GM12801 (cell line): Measurements from ENCODE around the gene HDAC1.

Source experiments
- TF ChIP-seq, protein P1 (sequence below): IDR thresholded peaks from one replicate; pipeline ENCODE4 v1.5.1; 2011; ENCODE audit warnings: control low read depth; ENCODE audit not compliant: insufficient read length; ENCODE audit errors: extremely low read depth

HDAC1 gene

DNA sequence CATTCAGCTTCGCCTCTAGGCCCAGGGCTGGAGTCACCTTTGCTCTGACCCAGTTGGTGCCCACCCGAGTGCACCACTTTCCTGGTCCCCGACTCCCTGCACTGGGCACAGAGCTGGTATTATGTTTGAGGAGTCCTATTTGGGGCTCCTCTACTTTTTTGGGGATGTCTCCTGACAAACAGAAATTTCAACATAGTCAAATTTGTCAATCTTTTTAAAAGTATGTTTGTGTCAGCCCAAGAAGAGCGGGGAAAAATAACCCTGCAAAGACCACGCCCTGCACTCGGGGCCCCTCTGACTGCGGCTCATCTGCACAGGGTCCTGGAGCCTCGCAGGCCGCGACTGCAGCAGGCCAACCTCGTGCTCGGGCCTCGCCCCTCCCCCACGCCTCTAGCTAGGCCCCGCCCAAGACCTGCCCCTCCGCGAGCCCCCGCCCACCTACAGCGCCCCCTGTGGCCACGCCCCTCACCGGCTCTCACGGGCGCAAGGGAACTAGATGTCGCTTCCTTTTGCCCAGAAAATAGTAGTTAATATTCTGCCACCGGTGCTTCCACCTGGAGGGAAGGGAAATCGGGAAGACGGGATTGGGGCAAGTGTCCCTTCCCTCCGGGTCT is 59.0 kb downstream of the HDAC1 start:
- TF ChIP-seq, protein P1, sequence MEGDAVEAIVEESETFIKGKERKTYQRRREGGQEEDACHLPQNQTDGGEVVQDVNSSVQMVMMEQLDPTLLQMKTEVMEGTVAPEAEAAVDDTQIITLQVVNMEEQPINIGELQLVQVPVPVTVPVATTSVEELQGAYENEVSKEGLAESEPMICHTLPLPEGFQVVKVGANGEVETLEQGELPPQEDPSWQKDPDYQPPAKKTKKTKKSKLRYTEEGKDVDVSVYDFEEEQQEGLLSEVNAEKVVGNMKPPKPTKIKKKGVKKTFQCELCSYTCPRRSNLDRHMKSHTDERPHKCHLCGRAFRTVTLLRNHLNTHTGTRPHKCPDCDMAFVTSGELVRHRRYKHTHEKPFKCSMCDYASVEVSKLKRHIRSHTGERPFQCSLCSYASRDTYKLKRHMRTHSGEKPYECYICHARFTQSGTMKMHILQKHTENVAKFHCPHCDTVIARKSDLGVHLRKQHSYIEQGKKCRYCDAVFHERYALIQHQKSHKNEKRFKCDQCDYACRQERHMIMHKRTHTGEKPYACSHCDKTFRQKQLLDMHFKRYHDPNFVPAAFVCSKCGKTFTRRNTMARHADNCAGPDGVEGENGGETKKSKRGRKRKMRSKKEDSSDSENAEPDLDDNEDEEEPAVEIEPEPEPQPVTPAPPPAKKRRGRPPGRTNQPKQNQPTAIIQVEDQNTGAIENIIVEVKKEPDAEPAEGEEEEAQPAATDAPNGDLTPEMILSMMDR = no peak

DNA sequence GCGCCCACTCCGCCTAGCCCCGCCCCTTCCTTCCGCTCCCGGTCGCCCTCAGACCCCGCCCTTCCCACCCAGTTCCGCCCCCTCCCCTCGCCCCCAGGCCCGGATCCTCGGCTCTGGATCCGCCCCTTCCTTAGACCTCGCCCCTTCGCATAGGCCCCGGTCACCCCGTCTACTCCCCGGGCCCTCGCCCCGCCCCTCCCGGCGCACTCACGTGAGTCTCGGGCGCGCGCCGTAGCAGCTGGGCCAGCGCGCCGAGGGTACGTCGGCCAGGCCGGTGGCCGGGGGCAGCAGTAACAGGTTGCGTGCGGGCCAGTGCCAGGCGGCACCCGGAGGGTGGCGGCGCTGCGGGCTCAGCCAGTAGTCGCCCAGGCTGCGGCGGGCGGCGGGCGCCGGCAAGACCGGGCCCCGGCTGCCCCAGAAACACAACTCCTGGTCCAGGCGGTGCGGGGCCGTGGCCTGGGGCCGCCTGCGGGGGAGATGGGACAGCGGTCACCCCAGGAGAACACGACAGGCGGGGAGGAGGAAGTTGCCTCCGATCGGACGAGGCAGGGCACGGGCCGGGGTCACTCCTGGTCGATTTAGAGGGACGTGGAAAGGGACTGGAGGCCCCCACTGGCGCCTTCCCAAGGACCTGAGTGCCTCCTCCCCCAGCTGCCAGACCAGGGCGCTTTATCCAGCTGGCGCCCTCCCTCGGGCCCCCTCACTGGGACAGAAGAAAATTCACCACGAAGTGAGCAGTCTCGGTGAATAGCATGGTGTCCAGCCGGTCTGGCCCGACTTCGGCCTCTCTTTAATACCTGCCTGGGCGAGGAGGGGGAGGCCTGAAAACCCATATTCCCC is 59.7 kb downstream of the HDAC1 start:
- TF ChIP-seq, protein P1 = no peak

DNA sequence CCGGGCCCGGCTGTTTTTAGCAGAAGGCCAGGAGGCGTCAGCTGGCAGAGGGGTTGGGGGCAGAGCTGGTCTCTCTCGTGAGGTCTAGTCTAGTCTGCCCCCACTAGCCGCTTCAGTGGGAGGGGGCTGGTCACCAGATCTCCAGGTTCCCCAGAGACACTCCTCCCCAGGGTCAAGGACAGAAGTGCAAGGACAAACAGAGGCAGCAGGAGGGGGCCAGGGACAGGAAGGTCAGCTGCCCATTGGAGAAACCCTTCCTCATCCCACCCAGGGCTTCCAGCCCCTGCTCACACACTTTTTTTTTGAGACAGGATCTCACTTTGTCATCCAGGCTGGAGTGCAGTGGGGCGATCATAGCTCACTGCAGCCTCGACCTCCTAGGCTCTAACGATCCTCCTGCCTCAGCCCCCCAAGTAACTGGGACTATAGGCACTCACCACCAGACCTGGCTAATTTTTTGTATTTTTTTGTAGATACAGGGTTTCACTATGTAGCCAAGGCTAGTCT is 60.4 kb downstream of the HDAC1 start:
- TF ChIP-seq, protein P1 = no peak

DNA sequence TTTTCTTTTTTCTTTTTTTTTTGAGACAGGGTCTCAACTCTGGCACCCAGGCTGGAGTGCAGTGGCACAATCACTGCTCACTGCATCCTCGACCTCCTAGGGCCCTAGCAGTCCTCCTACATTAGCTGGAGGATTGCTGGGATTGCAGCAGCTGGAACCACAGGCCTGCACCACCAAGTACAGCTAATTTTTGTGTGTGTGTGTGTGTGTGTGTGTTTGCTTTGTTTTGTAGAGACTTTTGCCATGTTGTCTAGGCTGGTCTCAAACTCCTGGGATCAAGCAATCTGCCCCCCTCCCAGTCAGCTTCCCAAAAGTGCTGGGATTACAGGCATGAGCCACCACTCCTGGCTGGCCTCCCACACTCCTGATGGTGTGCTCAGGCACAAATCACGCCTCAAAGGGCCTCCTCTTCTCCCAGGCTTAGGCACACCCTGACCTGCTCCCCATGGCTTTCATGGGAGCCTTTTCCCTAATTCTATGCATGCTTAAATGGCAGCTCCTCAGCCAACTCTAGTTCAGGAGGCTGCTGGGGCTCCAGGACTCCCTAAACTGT is 61.0 kb downstream of the HDAC1 start:
- TF ChIP-seq, protein P1 = no peak

DNA sequence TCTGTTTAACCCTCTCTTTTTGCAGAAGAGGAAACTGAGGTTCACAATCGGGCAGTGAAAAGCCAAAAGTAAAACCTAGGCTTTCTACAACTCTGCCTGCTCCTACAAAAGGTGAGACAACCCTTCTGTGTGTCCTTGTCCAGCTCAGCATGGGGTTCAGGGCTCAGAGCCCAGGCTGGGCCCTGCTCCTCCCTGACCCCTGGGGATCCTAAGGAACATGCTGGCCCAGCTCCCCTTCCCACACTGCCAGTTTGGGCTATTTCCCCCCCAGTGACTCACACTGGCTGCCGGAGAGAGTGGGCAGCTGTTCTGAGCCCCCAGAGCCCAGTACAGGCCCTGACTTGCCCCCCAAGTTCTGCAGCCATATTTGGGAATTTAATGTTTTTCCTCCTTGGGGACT is 61.5 kb downstream of the HDAC1 start:
- TF ChIP-seq, protein P1 = no peak

- TF ChIP-seq, protein P1 = no peak
Measured at GRCh38 chr1:32353886-32354570, 62.1 kb downstream of the HDAC1 start.

DNA sequence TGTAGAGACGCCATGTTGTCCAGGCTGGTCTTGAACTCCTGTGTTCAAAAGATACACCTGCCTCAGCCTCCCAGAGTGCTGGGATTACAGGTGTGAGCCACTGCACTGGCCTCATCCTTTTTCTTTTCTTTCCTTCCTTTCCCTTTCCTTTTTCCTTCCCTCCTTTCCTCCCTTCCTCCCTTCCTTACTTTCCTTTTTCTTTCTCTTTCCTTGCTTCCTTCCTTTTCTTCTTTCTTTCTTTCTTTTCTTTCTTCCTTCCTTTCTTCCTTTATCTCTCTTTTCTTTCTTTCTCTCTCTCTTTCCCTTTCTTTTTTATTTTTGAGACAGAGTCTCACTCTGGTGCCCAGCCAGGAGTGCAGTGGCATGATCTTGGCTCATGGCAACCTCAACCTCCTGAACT is 64.6 kb downstream of the HDAC1 start:
- TF ChIP-seq, protein P1 = no peak
